Measurements from ENCODE around the gene DGKI. TPM values are rescaled to one million over a fixed set of nuclear protein-coding genes. Genes with fewer than 3 reads are reported as not detected.
A peak's percentile ranks its signal among the peaks of the same experiment; 100 is the strongest.

Gene DGKI
- total and polyA plus RNA-seq, 2 of the 4 experiments (the other 2 are of a cell fraction), result 3.9 to 15.8 TPM

GRCh38 chr7:137453356-137453755 is 393.4 kb downstream of the DGKI start:
- peak overlapping the region; percentile 25; the same call in 1 of the 2 replicates for H3K27ac ChIP-seq (ENCODE audit: insufficient read depth, low read length)
- H3K9ac ChIP-seq (ENCODE audit: low read depth, low read length), result peak overlapping the region; percentile 55
- peak overlapping the region; percentile 81 for H3K56ac ChIP-seq (ENCODE audit: extremely low read depth, insufficient read depth, low read length)
- H2BK5ac ChIP-seq (ENCODE audit: low read depth, low read length, poor library complexity, severe bottlenecking), result peak overlapping the region; percentile 63
- H3K4me1 ChIP-seq (ENCODE audit: control insufficient read depth, insufficient read depth, low read length), result peaks cover 7% of the 10 kb centered on the region
- H3K4me2 ChIP-seq (ENCODE audit: low read depth, low read length), result peak overlapping the region; percentile 99
- H2AK9ac ChIP-seq (replicated peaks; ENCODE audit: low read depth, low read length, poor library complexity), result no peak overlapping the region
- H3K23ac ChIP-seq (ENCODE audit: low read depth, low read length), result peak overlapping the region; percentile 72
- H3K14ac ChIP-seq (replicated peaks; ENCODE audit: low read depth, low read length), result peak overlapping the region; percentile 91
- H4K8ac ChIP-seq (ENCODE audit: low read depth in 2 of 2, low read length in 2 of 2), result peak overlapping the region; percentile 42 to 91
- WGBS, 2 experiments (ENCODE audit: extremely low coverage in 2 of 2, insufficient read length in 1 of 2), result no CpG with 5 or more reads among the region's 2 CpGs
- H2AK5ac ChIP-seq (ENCODE audit: low read depth, low read length), result peak overlapping the region; percentile 35; the same call in 1 of the 2 replicates
- peak overlapping the region; percentile 36; the same call in 1 of the 2 replicates for H3K4me3 ChIP-seq (ENCODE audit: insufficient read depth, low read depth, low read length)
- H2BK15ac ChIP-seq (ENCODE audit: low read depth, low read length), result peak overlapping the region; percentile 47; the same call in 2 of the 3 replicates
- H4K5ac ChIP-seq (ENCODE audit: low read depth, low read length), result peak overlapping the region; percentile 99
- H3K4ac ChIP-seq (ENCODE audit: low read depth, low read length), result peak overlapping the region; percentile 93
- peak overlapping the region; percentile 96 for H2BK120ac ChIP-seq (ENCODE audit: low read depth, low read length)
- dilution Hi-C loops (cut with HindIII; ENCODE audit: low sequenced_read_pairs, unreplicated experiment) (no loop called here), in situ Hi-C loops (cut with MboI; ENCODE audit: low sequenced_read_pairs) (loop anchor here (5.0 to 10.0 kb wide), 2 partner anchors 291 to 569 kb away; no protein-coding TSS in a partner anchor), intact Hi-C loops (cut with micrococcal nuclease) (loop anchor here (2.0 to 5.0 kb wide), 4 partner anchors 373 to 576 kb away; no protein-coding TSS in a partner anchor)
- H4K91ac ChIP-seq (ENCODE audit: insufficient read depth, low read depth, low read length), result peak overlapping the region; percentile 94
- H4K20me1 ChIP-seq (ENCODE audit: insufficient read depth, low read length), result no peaks in the 10 kb centered on the region
- no TSS peak for BruUV-seq (replicated peaks)
- H3K18ac ChIP-seq (ENCODE audit: low read depth, low read length), result peak overlapping the region; percentile 99
- H3K36me3 ChIP-seq (ENCODE audit: control insufficient read depth, insufficient read depth, low read length), result no peaks in the 10 kb centered on the region
- H2BK20ac ChIP-seq (ENCODE audit: low read depth, low read length), result peak overlapping the region; percentile 97
- no peak for DNase-seq
- H3K79me1 ChIP-seq (ENCODE audit: low read depth in 1 of 2, low read length in 2 of 2), result peaks cover 0 to 15% of the 10 kb centered on the region in 2 experiments; a peak in 2 of 4 replicates
- H3K27me3 ChIP-seq (ENCODE audit: control insufficient read depth, insufficient read depth, low read length), result no peaks in the 10 kb centered on the region
- ATAC-seq (ENCODE audit: low read depth), result no peak
- ChIA-PET POLR2A (ENCODE audit: unreplicated experiment) (no interaction called here), CTCF (interaction anchor here (0.6 to 2.6 kb wide), 2 partner anchors 85 to 139 kb away, joined by 3 to 20 read pairs; no protein-coding TSS in a partner anchor)
- H2AFZ ChIP-seq (replicated peaks; ENCODE audit: low read length, poor library complexity), result peak overlapping the region; percentile 15
- no peaks in the 10 kb centered on the region; the same call in 1 of the 2 replicates for H3K9me3 ChIP-seq (ENCODE audit: control insufficient read depth, insufficient read depth, low read length)
- H3K9me1 ChIP-seq (ENCODE audit: insufficient read depth, low read length), result 0 out of 2 replicates have a peak, but pooled peaks cover 3% of the 10 kb centered on the region
- TF ChIP-seq MAFK (IDR thresholded peaks at IDR 0.05; ENCODE audit: low read depth, low read length), result no peak
- no peak for TF ChIP-seq RFX5 (IDR thresholded peaks at IDR 0.05; ENCODE audit: low read depth, low read length)
- TF ChIP-seq FOS (IDR thresholded peaks at IDR 0.05; ENCODE audit: low read depth, low read length), result no peak
- TF ChIP-seq CHD1 (IDR thresholded peaks at IDR 0.05; ENCODE audit: low read depth, low read length), result no peak
- TF ChIP-seq SMC3 (IDR thresholded peaks at IDR 0.05; ENCODE audit: low read depth, low read length), result no peak
- TF ChIP-seq CTCF (conservative IDR thresholded peaks at IDR 0.05; ENCODE audit: low read depth, low read length), result no peak
- TF ChIP-seq RAD21 (IDR thresholded peaks at IDR 0.05; ENCODE audit: low read length), result no peak
- TF ChIP-seq NFE2L2 (IDR thresholded peaks at IDR 0.05; ENCODE audit: low read depth, low read length), result no peak
- no peak for TF ChIP-seq RCOR1 (IDR thresholded peaks at IDR 0.05; ENCODE audit: insufficient replicate concordance, low read length)
- TF ChIP-seq POLR2A (IDR thresholded peaks at IDR 0.05; ENCODE audit: low read depth, low read length), result no peak
- TF ChIP-seq CEBPB (IDR thresholded peaks at IDR 0.05; ENCODE audit: low read depth, low read length), result no peak
- no peak for TF ChIP-seq BHLHE40 (IDR thresholded peaks at IDR 0.05; ENCODE audit: low read depth, low read length)
- TF ChIP-seq USF2 (IDR thresholded peaks at IDR 0.05; ENCODE audit: low read depth, low read length), result no peak
- TF ChIP-seq MXI1 (IDR thresholded peaks at IDR 0.05; ENCODE audit: borderline replicate concordance, low read depth, low read length), result no peak
- no peak for TF ChIP-seq MAZ (IDR thresholded peaks at IDR 0.05; ENCODE audit: borderline replicate concordance, low read depth, low read length)
- no peak for TF ChIP-seq ELK1 (IDR thresholded peaks at IDR 0.05; ENCODE audit: borderline replicate concordance, low read depth, low read length)
